Upper lobe of left lung (tissue), 6 donors: ENCODE data around the gene POU4F1. TPM values are rescaled to one million over a fixed set of nuclear protein-coding genes. Genes with fewer than 3 reads are reported as not detected.

Source experiments
- ATAC-seq, 2 donors: fragments of 200-7000 bp; cut with Tn5 transposase; one replicate each; pipeline ENCODE4 v1.9.1; 2022; ENCODE audit warnings: mild to moderate bottlenecking in 2 of 2, moderate library complexity in 2 of 2; ENCODE audit not compliant: low FRiP score in 2 of 2
- DNase-seq, 2 donors: peaks; one replicate each; pipeline ENCODE4 v3.0.0-alpha.2; 2019 to 2020
- H3K27ac ChIP-seq, 4 donors: fragments of 200-600 bp; sonication (generic); one replicate each; pipeline ENCODE4 v1.5.1; 2016 to 2019
- H3K27me3 ChIP-seq, 4 donors: fragments of 200-600 bp; sonication (generic); one replicate each; pipeline ENCODE4 v1.5.1; 2017 to 2019
- H3K36me3 ChIP-seq, 4 donors: fragments of 200-600 bp; sonication (generic); one replicate each; pipeline ENCODE4 v1.5.1; 2016 to 2019
- H3K4me1 ChIP-seq, 4 donors: fragments of 200-600 bp; sonication (generic); one replicate each; pipeline ENCODE4 v1.5.1; 2018 to 2019
- H3K4me3 ChIP-seq, 4 donors: fragments of 200-600 bp; sonication (generic); one replicate each; pipeline ENCODE4 v1.5.1; 2017 to 2019; ENCODE audit warnings: mild to moderate bottlenecking in 2 of 4, moderate library complexity in 1 of 4
- H3K9me3 ChIP-seq, 4 donors: fragments of 200-600 bp; sonication (generic); one replicate each; pipeline ENCODE4 v1.5.1; 2018 to 2019
- EP300 ChIP-seq, 4 donors: sonication (generic); formaldehyde crosslinking; IDR thresholded peaks; one replicate each; pipeline ENCODE4 v1.5.1; 2017; ENCODE audit warnings: antibody characterized with exemption in 4 of 4, control low read depth in 2 of 4
- POLR2A ChIP-seq, 4 donors: fragments of 450-650 bp; IDR thresholded peaks; one replicate each; pipeline ENCODE4 v1.5.1; 2016 to 2017; ENCODE audit warnings: antibody characterized with exemption in 4 of 4, mild to moderate bottlenecking in 2 of 4
- POLR2AphosphoS5 ChIP-seq, 2 donors: sonication (generic); formaldehyde crosslinking; IDR thresholded peaks; one replicate each; pipeline ENCODE4 v1.5.1; 2017; ENCODE audit warnings: antibody characterized with exemption in 2 of 2
- WGBS, 2 donors: methylation state at CpG; one replicate each; pipeline ENCODE4 v1.1.5; 2017 to 2018; 5-methylcytosine and 5-hydroxymethylcytosine counted together
- total RNA-seq, 6 donors: library from RNA; depleted of rRNA in 4 of 6; stranded (reverse); fragments of >200 nt in 4 of 6; gene quantifications; one replicate each; pipeline versions ENCODE4 v1.1.0 to v1.2.1, GENCODE V29; 2016 to 2021
- TF ChIP-seq, protein P1 (sequence below), 6 experiments: fragments of 450-650 bp in 4 of 6; fragments of 200-600 bp in 2 of 6; sonication (generic) in 2 of 6; IDR thresholded peaks; one replicate each; pipeline ENCODE4 v1.5.1; 2016 to 2019; ENCODE audit warnings: antibody characterized with exemption in 6 of 6
- donor health status: DM: no; HTN: no; CAD: no; lungs with moderate emphysema.
- donor health status: DM: no; HTN: yes; CAD: no; lungs with severe emphysema.

POU4F1 gene
- total RNA-seq, 6 donors from 2014 or later: not detected

DNA sequence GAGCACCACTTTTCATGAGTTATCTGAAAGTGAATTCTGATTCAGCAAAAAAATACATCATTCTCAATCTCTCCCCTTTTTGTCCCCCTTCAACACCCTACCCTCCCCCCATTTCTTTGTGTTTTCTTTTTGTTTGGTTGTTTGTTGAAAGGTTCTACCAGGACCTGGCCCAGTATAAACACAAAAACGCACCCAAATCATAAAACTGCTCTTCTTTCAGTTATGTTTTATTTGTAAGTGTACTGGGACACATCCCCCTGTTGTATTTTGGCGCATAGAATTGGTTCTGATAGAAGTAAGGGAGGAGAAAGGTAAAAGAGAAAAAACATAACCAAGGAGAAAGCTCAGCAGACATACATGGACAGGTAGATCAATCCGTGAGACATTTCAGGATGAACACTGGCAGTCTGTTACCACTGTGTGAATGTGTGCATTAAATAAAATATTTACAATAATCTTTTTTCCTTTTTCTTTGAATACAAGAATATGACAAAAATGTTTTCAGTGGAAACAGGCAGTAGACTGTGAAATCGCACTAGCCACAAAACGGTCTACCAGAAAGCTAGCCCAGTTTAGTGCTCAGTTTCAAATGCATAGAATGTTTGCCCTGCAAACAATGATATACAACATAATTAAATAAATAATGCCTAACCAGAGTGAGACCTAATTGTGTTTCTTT lies 4.2 kb downstream of the POU4F1 start:
- ATAC-seq: no peak
- Histone ChIP-seq H3K36me3 (no peaks in the 10 kb centered on the region), H3K27me3 (peaks cover 0 to 91% (median 57%) of the 10 kb centered on the region in 4 donors)

DNA sequence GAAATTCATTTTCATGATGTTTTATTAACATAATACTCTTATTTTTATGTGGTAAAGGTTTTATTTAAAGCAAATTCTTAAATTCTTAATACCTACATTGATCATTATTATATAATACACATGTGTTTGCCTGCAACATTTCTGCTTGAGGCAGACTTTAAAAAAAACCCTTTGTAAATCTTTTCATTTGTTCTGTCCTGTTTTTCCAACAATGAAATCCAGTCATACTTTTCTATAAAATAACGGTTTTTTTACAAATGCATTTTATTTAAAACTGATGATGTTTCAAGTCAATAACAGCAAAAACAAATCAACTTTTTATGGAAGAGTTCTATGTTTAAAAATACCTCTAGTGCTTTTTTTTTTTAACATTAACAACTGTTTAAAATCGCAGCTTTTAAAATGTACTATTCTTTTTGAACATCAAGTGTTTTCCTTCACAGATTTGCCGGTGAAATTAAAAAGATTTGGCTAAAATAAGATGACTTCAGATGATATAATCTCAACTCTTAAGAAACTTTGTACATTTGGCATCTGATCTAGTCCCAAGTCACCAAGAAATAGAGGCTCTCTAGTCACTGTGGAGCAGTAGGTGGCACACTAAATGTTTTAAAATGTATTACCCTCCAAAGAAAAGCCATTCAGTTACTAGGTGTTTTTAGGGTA lies 5.1 kb downstream of the POU4F1 start:
- H3K27ac ChIP-seq: no peak overlapping the region
- H3K27me3 ChIP-seq: peaks cover 0 to 91% (median 60%) of the 10 kb centered on the region in 4 donors
- H3K4me3 ChIP-seq: no peak overlapping the region
- H3K4me1 ChIP-seq: peaks cover 21 to 37% (median 29%) of the 10 kb centered on the region in 4 donors
- ATAC-seq: no peak
- no peak for TF ChIP-seq POLR2AphosphoS5 (IDR thresholded peaks at IDR 0.05)
- TF ChIP-seq, protein P1, sequence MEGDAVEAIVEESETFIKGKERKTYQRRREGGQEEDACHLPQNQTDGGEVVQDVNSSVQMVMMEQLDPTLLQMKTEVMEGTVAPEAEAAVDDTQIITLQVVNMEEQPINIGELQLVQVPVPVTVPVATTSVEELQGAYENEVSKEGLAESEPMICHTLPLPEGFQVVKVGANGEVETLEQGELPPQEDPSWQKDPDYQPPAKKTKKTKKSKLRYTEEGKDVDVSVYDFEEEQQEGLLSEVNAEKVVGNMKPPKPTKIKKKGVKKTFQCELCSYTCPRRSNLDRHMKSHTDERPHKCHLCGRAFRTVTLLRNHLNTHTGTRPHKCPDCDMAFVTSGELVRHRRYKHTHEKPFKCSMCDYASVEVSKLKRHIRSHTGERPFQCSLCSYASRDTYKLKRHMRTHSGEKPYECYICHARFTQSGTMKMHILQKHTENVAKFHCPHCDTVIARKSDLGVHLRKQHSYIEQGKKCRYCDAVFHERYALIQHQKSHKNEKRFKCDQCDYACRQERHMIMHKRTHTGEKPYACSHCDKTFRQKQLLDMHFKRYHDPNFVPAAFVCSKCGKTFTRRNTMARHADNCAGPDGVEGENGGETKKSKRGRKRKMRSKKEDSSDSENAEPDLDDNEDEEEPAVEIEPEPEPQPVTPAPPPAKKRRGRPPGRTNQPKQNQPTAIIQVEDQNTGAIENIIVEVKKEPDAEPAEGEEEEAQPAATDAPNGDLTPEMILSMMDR (IDR thresholded peaks at IDR 0.05): no peak
- no peak for TF ChIP-seq EP300 (IDR thresholded peaks at IDR 0.05)
- no peak for TF ChIP-seq POLR2A (IDR thresholded peaks at IDR 0.05)
- 7 to 18% methylated on average over 3 of the region's 3 CpGs for WGBS, 2 donors
- no peaks in the 10 kb centered on the region for H3K9me3 ChIP-seq
- H3K36me3 ChIP-seq: no peaks in the 10 kb centered on the region
- no peak for DNase-seq

More for the DNA sequence above, 4.2 kb downstream of the POU4F1 start:
- Histone ChIP-seq H3K27ac (no peak overlapping the region), H3K9me3 (no peaks in the 10 kb centered on the region), H3K4me3 (no peak overlapping the region), H3K4me1 (peaks cover 27 to 43% (median 35%) of the 10 kb centered on the region in 4 donors)
- TF ChIP-seq POLR2A (IDR thresholded peaks at IDR 0.05): no peak
- TF ChIP-seq, protein P1 (IDR thresholded peaks at IDR 0.05): no peak
- TF ChIP-seq EP300 (IDR thresholded peaks at IDR 0.05): no peak
- no peak for TF ChIP-seq POLR2AphosphoS5 (IDR thresholded peaks at IDR 0.05)
- WGBS, 2 donors: 7 to 18% methylated on average over 5 of the region's 5 CpGs
- no peak for DNase-seq

DNA sequence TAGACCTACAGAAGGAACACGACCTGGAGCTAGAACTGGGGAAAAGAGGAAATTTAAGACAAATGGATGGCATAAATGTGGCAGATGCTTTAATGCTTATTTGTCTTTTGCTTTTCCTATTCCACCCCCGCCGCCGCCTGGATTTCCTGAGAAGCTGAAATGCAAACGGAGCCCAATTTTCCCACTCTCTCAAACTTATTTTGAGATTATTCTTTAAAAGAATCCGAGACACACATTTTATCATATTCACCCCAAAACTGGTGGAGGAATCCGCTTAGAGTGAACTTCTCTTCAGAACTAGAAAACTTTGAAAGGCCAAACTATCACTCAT lies 5.8 kb downstream of the POU4F1 start:
- no peaks in the 10 kb centered on the region for H3K9me3 ChIP-seq
- no peaks in the 10 kb centered on the region for H3K36me3 ChIP-seq
- no peak overlapping the region for H3K4me3 ChIP-seq
- no peak for TF ChIP-seq EP300 (IDR thresholded peaks at IDR 0.05)
- TF ChIP-seq, protein P1 (IDR thresholded peaks at IDR 0.05): no peak
- no peak for TF ChIP-seq POLR2A (IDR thresholded peaks at IDR 0.05)
- TF ChIP-seq POLR2AphosphoS5 (IDR thresholded peaks at IDR 0.05): no peak
- WGBS, 2 donors: 17 to 21% methylated on average over 7 of the region's 7 CpGs
- no peak overlapping the region for H3K27ac ChIP-seq
- H3K27me3 ChIP-seq: peaks cover 0 to 91% (median 53%) of the 10 kb centered on the region in 4 donors
- DNase-seq (no peak), ATAC-seq (no peak)
- H3K4me1 ChIP-seq: peaks cover 14 to 30% (median 22%) of the 10 kb centered on the region in 4 donors

DNA sequence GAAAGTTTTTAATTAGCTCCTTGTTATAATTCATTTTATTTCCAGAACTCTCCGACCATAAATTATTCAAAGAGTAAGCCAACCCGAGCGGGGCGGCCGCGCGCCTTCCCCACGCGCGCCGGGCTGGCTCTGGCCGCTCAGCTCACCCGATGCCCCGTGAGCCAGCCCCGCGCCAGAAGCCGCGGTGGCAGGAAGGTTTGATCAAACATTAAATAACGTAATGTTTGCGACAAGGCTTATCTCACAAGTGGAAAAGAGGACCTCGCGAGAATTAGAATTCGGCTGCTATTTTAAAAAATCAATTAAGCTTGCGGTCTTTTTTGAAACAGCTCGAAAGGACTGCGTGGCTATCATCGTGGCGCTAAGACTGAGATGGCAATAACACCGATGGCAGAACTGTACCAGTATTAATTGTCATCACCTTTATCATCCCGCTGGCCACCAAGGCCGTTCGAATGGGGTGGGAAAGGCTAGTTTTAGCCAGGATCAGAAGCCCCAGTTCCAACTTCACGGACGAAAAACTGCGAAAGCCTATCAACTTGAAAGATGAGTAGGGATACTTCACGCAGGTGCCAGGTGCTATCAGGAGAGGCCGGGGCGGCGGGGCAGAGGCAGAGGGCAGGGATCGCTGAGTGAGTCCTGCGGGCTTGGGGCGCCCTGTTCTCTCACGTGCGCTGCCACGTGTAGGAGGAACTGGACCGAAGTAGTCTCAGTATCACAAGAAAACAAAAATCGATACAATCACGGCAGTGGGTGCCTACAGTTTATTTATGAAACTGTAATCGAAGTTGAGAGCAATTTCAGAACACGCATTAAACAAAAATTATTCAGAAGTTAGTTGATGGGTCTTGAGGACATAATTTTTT lies 6.4 kb downstream of the POU4F1 start:
- peak overlapping the region in 1 of 4 donors; percentile 22 for H3K4me3 ChIP-seq
- DNase-seq: peak in 1 of 2 donors; percentile 78
- no peak overlapping the region for H3K27ac ChIP-seq
- H3K9me3 ChIP-seq: no peaks in the 10 kb centered on the region
- no peaks in the 10 kb centered on the region for H3K36me3 ChIP-seq
- peaks cover 0 to 88% (median 49%) of the 10 kb centered on the region in 4 donors for H3K27me3 ChIP-seq
- WGBS, 2 donors: 8 to 11% methylated on average over 38 to 50 of the region's 50 CpGs
- TF ChIP-seq, protein P1 (IDR thresholded peaks at IDR 0.05): no peak
- TF ChIP-seq POLR2A (IDR thresholded peaks at IDR 0.05): no peak
- no peak for TF ChIP-seq POLR2AphosphoS5 (IDR thresholded peaks at IDR 0.05)
- no peak for TF ChIP-seq EP300 (IDR thresholded peaks at IDR 0.05)
- peaks cover 10 to 26% (median 18%) of the 10 kb centered on the region in 4 donors for H3K4me1 ChIP-seq
- no peak for ATAC-seq
